Measurements from ENCODE around the gene RTCA. TPM values are rescaled to one million over a fixed set of nuclear protein-coding genes. Genes with fewer than 3 reads are reported as not detected.
"Not testable (repeated sequence)": the region's sequence is repeated elsewhere in the genome, so short reads cannot be mapped to it uniquely, and the experiment has no call there.

Gene RTCA
- total RNA-seq, 2 experiments from 2014 or later: 36.7 to 37.5 TPM

DNA sequence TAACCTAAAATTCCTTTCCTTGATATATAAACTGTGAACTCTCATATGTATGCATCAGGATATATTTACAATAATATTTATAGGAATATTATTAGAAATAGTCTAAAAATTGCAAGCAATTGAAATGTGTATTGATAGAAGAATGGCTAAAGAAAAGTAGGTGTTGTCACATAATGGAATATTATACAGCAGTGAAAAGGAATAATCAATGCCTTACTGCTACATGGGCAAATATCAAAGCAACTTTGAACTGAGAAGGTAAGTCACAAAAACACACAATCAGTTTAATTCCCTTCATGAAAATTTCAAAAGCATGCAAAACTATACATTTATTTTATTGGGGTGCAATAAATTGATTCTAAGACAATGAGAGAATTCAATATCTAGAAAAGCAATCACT is 50.6 kb downstream of the RTCA start:
- Mint-ChIP-seq H3K4me3 (no peak overlapping the region), H3K36me3 (ENCODE audit: low read depth) (peaks cover 7% of the 10 kb centered on the region), H3K27me3 (ENCODE audit: low read depth) (no peaks in the 10 kb centered on the region), H3K27ac (no peak overlapping the region), H3K9me3 (peaks cover 26% of the 10 kb centered on the region), H3K4me1 (ENCODE audit: low read depth) (no peaks in the 10 kb centered on the region)
- intact Hi-C loops (cut with micrococcal nuclease): no loop called here
- CTCF ChIA-PET: no interaction called here
- DNase-seq: no peak

- peaks cover 13% of the 10 kb centered on the region for H3K4me1 Mint-ChIP-seq (ENCODE audit: low read depth)
- peaks cover 23% of the 10 kb centered on the region for H3K9me3 Mint-ChIP-seq
- CTCF ChIA-PET: interaction anchor here (0.6 kb wide), 1 partner anchor 88 kb away, joined by 3 read pairs; no protein-coding TSS in a partner anchor
- peaks cover 7% of the 10 kb centered on the region for H3K36me3 Mint-ChIP-seq (ENCODE audit: low read depth)
- no peak overlapping the region for H3K4me3 Mint-ChIP-seq
- no peak overlapping the region for H3K27ac Mint-ChIP-seq
- H3K27me3 Mint-ChIP-seq (ENCODE audit: low read depth): no peaks in the 10 kb centered on the region
- no peak for DNase-seq
- intact Hi-C loops (cut with micrococcal nuclease): no loop called here
These were observed 54.5 kb downstream of the RTCA start for GRCh38 chr1:100320311-100321099.

DNA sequence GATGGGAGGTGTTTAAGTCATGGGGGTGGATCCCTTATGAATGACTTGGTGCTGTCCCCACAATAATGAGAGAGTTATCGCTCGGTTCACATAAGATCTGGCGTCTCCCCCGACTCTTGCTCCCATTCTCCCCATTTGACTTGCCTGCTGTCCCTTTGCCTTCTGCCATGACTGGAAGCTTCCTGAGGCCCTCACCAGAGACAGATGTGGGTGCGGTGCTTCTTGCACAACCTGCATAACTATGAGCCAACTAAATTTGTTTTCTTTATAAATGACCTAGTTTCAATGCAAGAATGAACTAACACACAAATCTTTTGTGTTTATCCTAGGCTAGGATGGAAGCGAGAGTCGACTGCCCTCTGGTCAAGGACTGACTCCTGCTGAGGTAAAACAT is 55.1 kb downstream of the RTCA start:
- no peak overlapping the region for H3K4me3 Mint-ChIP-seq
- intact Hi-C loops (cut with micrococcal nuclease): no loop called here
- H3K9me3 Mint-ChIP-seq: peaks cover 17% of the 10 kb centered on the region
- peaks cover 7% of the 10 kb centered on the region for H3K36me3 Mint-ChIP-seq (ENCODE audit: low read depth)
- H3K27ac Mint-ChIP-seq: no peak overlapping the region
- CTCF ChIA-PET: interaction anchor here (0.7 kb wide), 1 partner anchor 10 kb away, joined by 3 read pairs; no protein-coding TSS in a partner anchor
- DNase-seq: no peak
- no peaks in the 10 kb centered on the region for H3K27me3 Mint-ChIP-seq (ENCODE audit: low read depth)
- peaks cover 13% of the 10 kb centered on the region for H3K4me1 Mint-ChIP-seq (ENCODE audit: low read depth)

GRCh38 chr1:100321506-100321905 is 55.5 kb downstream of the RTCA start:
- Mint-ChIP-seq H3K36me3 (ENCODE audit: low read depth) (peaks cover 5% of the 10 kb centered on the region), H3K9me3 (peaks cover 14% of the 10 kb centered on the region), H3K27me3 (ENCODE audit: low read depth) (no peaks in the 10 kb centered on the region), H3K27ac (no peak overlapping the region), H3K4me1 (ENCODE audit: low read depth) (peaks cover 13% of the 10 kb centered on the region), H3K4me3 (no peak overlapping the region)
- CTCF ChIA-PET: interaction anchor here (0.5 to 0.7 kb wide), 2 partner anchors 10 to 464 kb away, joined by 3 read pairs; no protein-coding TSS in a partner anchor
- intact Hi-C loops (cut with micrococcal nuclease): no loop called here
- DNase-seq: no peak

DNA sequence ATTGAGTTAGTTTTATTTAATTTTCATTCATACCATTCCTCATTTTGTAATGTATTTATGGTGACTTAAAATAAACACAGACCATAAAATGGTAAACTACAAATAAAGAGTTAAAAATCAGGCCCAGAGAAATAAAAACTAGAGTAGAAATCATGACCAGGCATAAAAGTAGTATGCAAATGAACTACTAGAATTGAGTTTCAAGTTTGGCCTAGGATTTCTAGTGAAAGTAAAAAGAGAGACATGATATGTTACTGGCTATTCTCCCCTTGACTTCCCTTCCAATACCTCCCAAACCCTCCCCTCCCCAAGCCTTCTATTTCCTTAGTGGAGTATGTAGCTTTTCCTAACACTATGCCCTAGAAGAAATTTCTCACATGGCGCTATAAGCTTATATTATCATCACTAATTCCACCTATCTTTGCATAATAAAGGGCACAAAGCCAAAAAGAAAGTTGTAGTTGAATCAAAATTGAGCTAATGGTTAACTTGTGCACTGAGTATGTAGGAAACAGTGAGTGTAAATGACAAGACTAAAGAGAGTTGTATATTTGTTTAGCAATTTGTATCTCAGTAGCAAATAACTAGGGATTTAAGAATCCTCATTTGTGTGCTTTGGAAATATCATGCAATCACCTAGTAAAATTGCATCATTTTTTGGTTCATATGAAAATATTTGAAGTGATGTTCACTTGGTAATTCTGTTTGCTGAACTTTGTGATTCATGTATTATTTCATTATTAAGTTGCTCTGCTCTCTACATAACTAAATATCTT is 56.6 kb downstream of the RTCA start:
- H3K36me3 Mint-ChIP-seq (ENCODE audit: low read depth): peaks cover 5% of the 10 kb centered on the region
- H3K9me3 Mint-ChIP-seq: peaks cover 10% of the 10 kb centered on the region
- no peak for DNase-seq
- intact Hi-C loops (cut with micrococcal nuclease): no loop called here
- H3K27ac Mint-ChIP-seq: peak overlapping the region; percentile 59
- H3K4me3 Mint-ChIP-seq: no peak overlapping the region
- no peaks in the 10 kb centered on the region for H3K27me3 Mint-ChIP-seq (ENCODE audit: low read depth)
- H3K4me1 Mint-ChIP-seq (ENCODE audit: low read depth): peaks cover 13% of the 10 kb centered on the region
- CTCF ChIA-PET: interaction anchor here (0.5 to 1.3 kb wide), 6 partner anchors 33 to 136 kb away, joined by 3 to 5 read pairs (median 3); no protein-coding TSS in a partner anchor

GRCh38 chr1:100323419-100324106 is 57.5 kb downstream of the RTCA start:
- DNase-seq: no peak
- CTCF ChIA-PET: interaction anchor here (0.6 to 1.0 kb wide), 2 partner anchors 108 to 135 kb away, joined by 4 to 5 read pairs; no protein-coding TSS in a partner anchor
- Mint-ChIP-seq H3K36me3 (ENCODE audit: low read depth) (peaks cover 5% of the 10 kb centered on the region), H3K4me1 (ENCODE audit: low read depth) (peaks cover 13% of the 10 kb centered on the region), H3K27me3 (ENCODE audit: low read depth) (no peaks in the 10 kb centered on the region), H3K9me3 (peaks cover 10% of the 10 kb centered on the region), H3K27ac (peak overlapping the region; percentile 59), H3K4me3 (no peak overlapping the region)
- intact Hi-C loops (cut with micrococcal nuclease): no loop called here

GRCh38 chr1:100325415-100326324 is 59.7 kb downstream of the RTCA start:
- Mint-ChIP-seq H3K36me3 (ENCODE audit: low read depth) (no peaks in the 10 kb centered on the region), H3K4me3 (no peak overlapping the region), H3K9me3 (no peaks in the 10 kb centered on the region), H3K4me1 (ENCODE audit: low read depth) (peaks cover 13% of the 10 kb centered on the region), H3K27ac (no peak overlapping the region), H3K27me3 (ENCODE audit: low read depth) (no peaks in the 10 kb centered on the region)
- intact Hi-C loops (cut with micrococcal nuclease): no loop called here
- no peak for DNase-seq
- CTCF ChIA-PET: no interaction called here

DNA sequence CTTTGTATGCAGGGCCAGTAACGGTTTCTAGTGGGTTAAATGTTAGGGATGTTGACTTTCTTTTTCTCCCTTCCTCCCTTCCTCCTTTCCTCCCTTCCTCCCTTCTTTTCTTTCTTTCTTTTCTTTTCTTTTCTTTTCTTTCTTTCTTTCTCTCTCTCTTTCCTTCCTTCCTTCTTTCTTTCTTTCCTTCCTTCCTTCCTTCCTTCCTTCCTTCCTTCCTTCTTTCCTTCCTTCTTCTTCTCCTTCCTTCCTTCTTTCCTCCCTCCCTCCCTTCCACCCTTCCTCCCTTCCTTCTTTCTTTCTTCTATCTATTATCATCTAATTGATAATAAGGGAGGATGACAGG is 60.3 kb downstream of the RTCA start:
- DNase-seq; H3K4me3 Mint-ChIP-seq; intact Hi-C loops (cut with micrococcal nuclease); H3K36me3 Mint-ChIP-seq (ENCODE audit: low read depth); H3K27ac Mint-ChIP-seq; CTCF ChIA-PET; H3K27me3 Mint-ChIP-seq (ENCODE audit: low read depth); H3K9me3 Mint-ChIP-seq: not testable (repeated sequence)
- H3K4me1 Mint-ChIP-seq (ENCODE audit: low read depth): peaks cover 13% of the 10 kb centered on the region

- CTCF ChIA-PET: no interaction called here
- intact Hi-C loops (cut with micrococcal nuclease): loop anchor here (2.0 kb wide), 1 partner anchor 23 kb away; no protein-coding TSS in a partner anchor
These were observed 62.1 kb downstream of the RTCA start for GRCh38 chr1:100328133-100328532.

GRCh38 chr1:100331146-100331545 is 65.1 kb downstream of the RTCA start:
- intact Hi-C loops (cut with micrococcal nuclease); H3K4me1 Mint-ChIP-seq (ENCODE audit: low read depth); H3K27me3 Mint-ChIP-seq (ENCODE audit: low read depth); DNase-seq; H3K4me3 Mint-ChIP-seq; CTCF ChIA-PET; H3K36me3 Mint-ChIP-seq (ENCODE audit: low read depth); H3K27ac Mint-ChIP-seq; H3K9me3 Mint-ChIP-seq: not testable (repeated sequence)

More at GRCh38 chr1:100328133-100328532, 62.1 kb downstream of the RTCA start:
- peaks cover 4% of the 10 kb centered on the region for H3K4me1 Mint-ChIP-seq (ENCODE audit: low read depth)
- no peak for DNase-seq
- no peaks in the 10 kb centered on the region for H3K36me3 Mint-ChIP-seq (ENCODE audit: low read depth)
- H3K27me3 Mint-ChIP-seq (ENCODE audit: low read depth): no peaks in the 10 kb centered on the region
- H3K4me3 Mint-ChIP-seq: no peak overlapping the region
- no peak overlapping the region for H3K27ac Mint-ChIP-seq
- H3K9me3 Mint-ChIP-seq: no peaks in the 10 kb centered on the region

DNA sequence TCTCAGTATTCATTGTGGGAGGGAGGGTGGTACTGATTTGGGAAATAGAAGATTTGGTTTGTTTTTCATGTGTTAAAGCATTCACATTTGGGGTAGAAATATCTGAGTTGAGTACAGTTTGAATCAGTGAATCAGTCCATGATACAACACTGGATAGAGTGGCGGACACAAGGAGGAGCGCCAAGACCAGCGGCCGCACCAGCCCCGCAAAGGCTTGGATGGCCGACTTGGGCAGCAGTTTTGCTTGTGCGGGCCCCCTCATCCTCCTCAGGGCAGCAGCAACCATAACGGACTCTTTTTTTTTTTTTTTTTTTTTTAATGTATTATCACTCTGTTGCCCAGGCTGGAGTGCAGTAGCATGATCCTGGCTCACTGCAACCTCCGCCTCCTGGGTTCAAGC is 66.3 kb downstream of the RTCA start:
- Mint-ChIP-seq H3K27me3 (ENCODE audit: low read depth) (no peaks in the 10 kb centered on the region), H3K36me3 (ENCODE audit: low read depth) (no peaks in the 10 kb centered on the region), H3K4me3 (no peak overlapping the region), H3K4me1 (ENCODE audit: low read depth) (no peaks in the 10 kb centered on the region), H3K9me3 (no peaks in the 10 kb centered on the region), H3K27ac (no peak overlapping the region)
- CTCF ChIA-PET: no interaction called here
- intact Hi-C loops (cut with micrococcal nuclease): no loop called here
- DNase-seq: no peak

Data from activated naive CD4-positive, alpha-beta T cell treated with anti-CD3 and anti-CD28 coated beads for 36 hours (primary cell).